PC-9 (cell line): ENCODE measurements around the gene AADAT.

ENCODE experiments used
- EZH2 ChIP-seq: fragments of 200-600 bp; sonication (generic); IDR thresholded peaks from 2 replicates; pipeline ENCODE4 v1.8.0; 2017; ENCODE audit warnings: antibody characterized with exemption, low read depth
- TF ChIP-seq, protein P1 (sequence below): fragments of 200-600 bp; sonication (generic); conservative IDR thresholded peaks from 2 replicates; pipeline ENCODE4 v1.6.1; 2017; ENCODE audit warnings: mixed run types, antibody characterized with exemption, mild to moderate bottlenecking, moderate library complexity

DNA sequence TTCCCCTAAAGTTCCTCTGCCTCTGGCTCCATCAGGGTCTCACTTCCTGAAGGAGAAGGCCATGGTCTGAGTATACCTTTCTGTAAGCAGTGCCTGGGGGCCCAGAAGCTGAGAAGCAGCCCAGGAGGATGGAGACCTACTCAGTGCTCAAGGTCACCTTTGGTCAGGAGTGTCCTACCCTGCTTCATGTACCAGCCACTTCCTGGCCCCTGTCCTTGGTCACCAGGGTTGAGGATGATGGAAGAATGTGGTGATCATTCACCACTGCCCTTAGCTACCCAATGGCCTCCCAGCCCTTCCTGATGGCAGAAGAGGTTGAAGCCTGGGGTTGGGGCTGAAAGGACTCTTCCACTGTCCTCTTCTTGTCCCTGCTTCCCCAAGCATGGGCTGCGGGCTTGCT is 54.5 kb downstream of the AADAT start:
- TF ChIP-seq, protein P1, sequence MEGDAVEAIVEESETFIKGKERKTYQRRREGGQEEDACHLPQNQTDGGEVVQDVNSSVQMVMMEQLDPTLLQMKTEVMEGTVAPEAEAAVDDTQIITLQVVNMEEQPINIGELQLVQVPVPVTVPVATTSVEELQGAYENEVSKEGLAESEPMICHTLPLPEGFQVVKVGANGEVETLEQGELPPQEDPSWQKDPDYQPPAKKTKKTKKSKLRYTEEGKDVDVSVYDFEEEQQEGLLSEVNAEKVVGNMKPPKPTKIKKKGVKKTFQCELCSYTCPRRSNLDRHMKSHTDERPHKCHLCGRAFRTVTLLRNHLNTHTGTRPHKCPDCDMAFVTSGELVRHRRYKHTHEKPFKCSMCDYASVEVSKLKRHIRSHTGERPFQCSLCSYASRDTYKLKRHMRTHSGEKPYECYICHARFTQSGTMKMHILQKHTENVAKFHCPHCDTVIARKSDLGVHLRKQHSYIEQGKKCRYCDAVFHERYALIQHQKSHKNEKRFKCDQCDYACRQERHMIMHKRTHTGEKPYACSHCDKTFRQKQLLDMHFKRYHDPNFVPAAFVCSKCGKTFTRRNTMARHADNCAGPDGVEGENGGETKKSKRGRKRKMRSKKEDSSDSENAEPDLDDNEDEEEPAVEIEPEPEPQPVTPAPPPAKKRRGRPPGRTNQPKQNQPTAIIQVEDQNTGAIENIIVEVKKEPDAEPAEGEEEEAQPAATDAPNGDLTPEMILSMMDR = no peak
- TF ChIP-seq EZH2 = no peak
